ENCODE data around the gene BIRC5.

GRCh38 chr17:78223061-78223460, 9.0 kb downstream of the BIRC5 start:
- TF ChIP-seq EP300 (IDR thresholded peaks at IDR 0.05): no peak
- TF ChIP-seq CTCF (IDR thresholded peaks at IDR 0.05): no peak
- TF ChIP-seq POLR2A (IDR thresholded peaks at IDR 0.05): no peak
- no peak for TF ChIP-seq POLR2AphosphoS5 (IDR thresholded peaks at IDR 0.05)

Measured in gastroesophageal sphincter (tissue), 3 donors.